NCI-H1436 (cell line): Measurements from ENCODE around the gene HSDL2.

Experiments
- DNase-seq: peaks from one replicate; lab custom pipeline; 2025; lab: John Stamatoyannopoulos, UW

HSDL2 gene

GRCh38 chr9:112446526-112446925 is 66.6 kb downstream of the HSDL2 start:
- DNase-seq, result no peak

DNA sequence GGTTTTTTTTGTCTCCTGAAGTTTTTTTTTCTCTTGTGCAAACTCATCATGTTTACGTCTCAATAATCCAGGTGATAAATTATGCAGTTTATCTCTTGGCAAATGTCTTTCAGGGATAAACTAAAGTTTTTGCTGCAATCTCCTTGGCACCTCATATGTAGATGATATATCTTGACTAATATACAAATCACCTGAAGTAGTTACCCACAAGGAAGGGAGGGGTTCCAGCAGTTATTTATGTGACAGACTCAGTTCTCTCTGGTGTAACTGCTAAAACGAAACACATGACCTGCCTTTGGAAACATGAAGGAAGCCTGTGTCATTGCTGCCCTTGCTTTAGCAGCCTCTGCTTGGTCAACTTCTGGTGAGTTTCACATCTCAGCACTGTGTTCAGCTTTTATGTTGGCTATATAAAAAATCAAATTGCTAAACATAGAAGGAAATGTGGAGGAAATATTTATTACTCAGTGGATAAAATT is 67.4 kb downstream of the HSDL2 start:
- DNase-seq, result no peak

DNA sequence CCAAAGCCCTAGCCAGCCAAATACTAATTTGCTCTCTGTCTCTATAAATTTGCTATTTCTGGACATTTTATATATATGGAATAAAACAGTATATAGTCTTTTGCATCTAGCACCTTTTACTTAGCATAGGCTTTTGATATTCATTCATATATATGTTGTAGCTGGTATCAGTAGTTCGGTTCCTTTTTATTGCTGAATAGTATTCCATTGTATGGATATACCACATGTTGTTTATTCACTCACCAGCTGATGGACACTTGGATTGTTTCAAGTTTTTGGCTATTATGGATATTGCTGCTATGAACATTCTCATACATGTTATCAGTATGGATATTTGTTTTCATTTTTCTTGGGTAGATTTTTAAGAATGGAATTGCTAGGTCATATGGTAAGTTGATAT is 82.9 kb downstream of the HSDL2 start:
- no peak for DNase-seq

DNA sequence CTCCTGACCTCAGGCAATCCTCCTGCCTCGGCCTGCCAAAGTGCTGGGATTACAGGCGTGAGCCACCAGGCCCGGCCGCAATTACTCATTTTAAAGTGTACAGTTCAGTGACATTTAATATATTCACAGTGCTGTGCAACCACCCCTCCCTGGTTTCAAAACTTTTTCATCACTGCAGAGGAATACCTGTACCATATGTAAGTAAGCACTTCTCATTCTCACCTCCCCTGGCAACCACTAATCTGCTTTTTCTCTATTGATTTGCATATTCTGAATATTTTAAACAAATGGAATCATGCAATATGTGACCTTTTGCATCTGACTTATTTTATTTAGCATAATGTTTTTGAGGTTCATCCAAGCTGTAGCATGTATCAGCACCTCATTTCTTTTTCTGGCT is 85.4 kb downstream of the HSDL2 start:
- DNase-seq, result no peak

DNA sequence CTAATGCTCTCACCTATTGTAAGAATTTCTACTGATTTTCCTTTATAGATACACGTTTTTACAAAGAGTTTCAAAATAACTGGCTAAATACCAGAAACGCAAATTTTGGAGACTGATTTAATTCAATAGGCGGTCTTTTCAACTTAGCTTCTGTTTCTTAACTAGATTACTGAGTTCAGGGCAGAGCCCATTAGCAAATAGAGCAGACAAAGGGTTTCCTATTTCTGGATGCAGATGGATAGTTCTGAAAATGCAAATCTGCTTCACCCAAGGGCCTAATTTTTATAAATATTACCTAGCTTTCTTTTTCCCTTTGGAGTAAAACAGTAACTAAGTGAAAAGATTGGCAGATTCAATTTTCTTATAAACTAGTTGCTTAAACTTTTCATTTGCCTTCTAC is 93.1 kb downstream of the HSDL2 start:
- DNase-seq, result no peak

DNA sequence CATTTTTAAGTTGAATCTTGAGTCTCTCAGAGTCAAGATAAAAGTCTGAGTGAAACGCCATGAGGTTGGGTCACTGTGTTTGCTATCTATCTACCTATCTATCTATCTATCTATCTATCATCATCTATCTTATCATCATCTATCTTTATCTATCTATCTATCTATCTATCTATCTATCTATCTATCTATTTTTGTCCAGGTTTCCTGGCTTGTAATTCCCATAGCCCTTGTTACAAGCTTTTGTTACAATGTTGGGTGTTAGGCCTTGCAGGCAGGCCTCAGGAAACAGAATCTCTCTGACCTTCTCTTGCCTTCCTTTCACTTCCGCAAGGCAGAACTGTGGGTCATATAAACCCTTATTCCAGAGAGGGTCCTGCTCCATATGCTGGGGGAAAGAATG is 94.1 kb downstream of the HSDL2 start:
- DNase-seq, result no peak

DNA sequence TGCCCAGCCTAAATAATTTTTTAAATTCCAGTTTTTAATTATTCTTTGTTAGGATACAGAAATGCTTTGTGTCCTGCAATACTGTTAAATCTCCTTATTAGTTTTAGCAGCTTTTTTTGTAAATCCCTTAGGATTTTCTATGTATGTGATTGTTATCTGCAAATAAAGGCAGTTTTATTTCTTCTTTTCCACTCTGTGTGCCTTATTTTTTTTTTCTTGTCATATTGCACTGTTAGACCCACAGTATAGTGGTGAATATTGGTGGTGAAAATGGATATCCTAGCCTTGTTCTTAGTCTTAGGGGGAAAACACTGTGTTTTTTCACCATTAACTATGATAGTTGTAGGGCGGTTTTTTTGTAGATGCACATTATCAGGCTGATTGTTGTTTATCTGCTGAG is 95.4 kb downstream of the HSDL2 start:
- DNase-seq, result no peak

DNA sequence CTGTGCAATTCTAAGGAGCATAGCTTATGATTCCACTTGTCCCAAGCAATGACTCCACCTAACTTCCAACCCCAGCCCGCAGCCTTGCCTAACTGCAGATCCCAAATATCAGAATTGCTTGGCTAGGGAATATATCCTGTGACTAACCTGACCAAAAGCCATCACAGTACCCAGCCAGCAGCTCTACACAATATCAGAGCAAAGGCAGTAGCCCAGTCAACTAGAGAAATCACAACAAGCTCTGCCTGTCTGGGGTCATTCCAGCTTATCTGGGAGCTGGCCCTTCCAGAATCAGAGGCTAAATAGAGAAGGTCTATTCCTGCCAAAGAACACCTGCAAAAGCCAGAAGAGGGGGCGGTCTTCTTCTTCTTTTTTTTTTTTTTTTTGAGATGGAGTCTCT is 97.4 kb downstream of the HSDL2 start:
- DNase-seq, result no peak

- no peak for DNase-seq
Measured at GRCh38 chr9:112479221-112479620, 99.3 kb downstream of the HSDL2 start.

GRCh38 chr9:112484607-112485006 is 104.7 kb downstream of the HSDL2 start:
- no peak for DNase-seq

DNA sequence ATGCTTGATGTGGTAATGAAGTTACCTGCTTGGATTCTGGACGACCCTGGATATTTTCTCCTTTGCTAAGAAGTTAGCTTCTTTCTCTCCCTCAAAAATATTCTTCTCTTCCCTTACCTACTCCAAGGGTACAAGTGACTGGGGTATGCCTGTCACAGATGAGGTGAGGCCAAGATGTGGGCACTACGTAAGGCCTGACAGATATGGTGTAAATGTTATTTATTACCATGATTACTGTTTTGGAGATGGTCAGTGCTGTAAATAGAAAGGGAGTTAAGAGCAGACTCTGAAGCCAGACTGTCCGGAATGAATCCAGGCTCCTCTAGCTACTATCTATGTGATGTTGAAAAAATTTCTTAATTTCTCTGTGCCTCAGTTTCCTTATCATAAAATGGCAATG is 105.7 kb downstream of the HSDL2 start:
- DNase-seq, result no peak

DNA sequence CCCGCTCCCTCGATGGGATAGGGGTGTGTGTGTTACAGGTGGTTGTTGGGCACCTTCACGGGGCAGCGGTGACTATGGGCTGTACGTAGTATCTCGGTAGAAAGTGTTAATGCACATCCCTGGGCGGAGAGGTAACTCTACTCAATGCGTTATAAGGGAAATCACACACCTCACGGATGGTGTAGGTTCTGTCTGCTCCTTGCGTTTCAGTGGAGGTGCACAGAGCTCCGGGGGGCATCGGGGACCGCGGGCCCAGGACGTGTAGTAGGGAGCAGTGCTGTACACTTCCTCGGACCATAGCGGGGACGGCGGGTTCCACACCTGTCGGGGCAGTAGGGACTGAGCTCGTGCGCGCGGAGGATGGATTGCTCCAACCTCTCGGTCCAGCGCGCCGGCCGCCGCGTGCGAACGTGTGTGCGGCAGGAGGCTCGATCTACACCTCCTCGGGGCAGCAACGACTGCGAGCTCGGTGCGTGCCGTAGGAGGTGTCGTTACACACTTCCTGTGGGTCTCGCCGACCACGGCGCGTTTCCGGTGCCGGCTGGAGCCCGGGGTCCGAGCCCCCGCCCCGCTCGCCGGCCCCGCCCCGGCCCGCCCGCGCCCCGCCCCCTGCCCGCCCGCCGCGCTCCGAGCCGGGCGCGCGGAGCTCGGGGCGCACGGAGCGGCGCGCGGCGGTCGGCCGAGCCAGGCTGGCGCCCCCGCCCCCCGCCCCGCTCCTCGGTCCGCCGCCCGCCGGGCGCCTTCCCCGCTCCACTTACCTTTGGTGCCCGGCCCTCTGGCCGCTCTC is 106.5 kb downstream of the HSDL2 start, which contains the start of gene KIAA1958:
TSS of gene KIAA1958 (plus strand) at position 607 of the 787 bp plus-strand sequence. CDS start 87,254 bp downstream, outside the sequence.
- DNase-seq, result peak; percentile 84

GRCh38 chr9:112487008-112487798 is 107.3 kb downstream of the HSDL2 start:
- DNase-seq, result peak; percentile 31

DNA sequence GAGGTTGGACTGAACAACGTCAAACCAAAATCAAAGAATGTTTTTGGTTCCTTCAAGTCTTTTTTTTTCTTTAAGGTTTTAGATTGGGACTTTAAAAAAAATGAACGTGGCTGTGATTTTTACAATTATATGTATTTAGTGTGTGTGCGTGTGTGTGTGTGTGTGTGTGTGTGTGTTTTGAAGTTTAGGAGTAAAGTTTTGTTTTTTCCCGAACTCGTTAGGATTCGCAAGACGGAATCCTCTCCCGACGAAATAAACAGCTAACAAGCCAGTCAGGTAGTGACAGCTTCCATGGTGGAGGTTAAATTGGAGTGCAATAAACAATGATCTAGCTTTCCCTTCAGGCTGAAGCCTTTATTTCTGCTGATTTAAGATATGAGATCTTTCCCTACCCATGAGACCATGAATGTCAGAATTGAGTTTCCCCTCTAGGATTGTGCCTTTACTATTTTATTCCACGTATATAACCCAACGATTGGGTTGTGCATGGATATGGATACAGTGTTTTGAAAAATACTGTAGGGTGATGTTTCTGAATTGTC is 108.0 kb downstream of the HSDL2 start:
- DNase-seq, result no peak

- peak; percentile 4 for DNase-seq
Measured at GRCh38 chr9:112489039-112489546, 109.2 kb downstream of the HSDL2 start.

DNA sequence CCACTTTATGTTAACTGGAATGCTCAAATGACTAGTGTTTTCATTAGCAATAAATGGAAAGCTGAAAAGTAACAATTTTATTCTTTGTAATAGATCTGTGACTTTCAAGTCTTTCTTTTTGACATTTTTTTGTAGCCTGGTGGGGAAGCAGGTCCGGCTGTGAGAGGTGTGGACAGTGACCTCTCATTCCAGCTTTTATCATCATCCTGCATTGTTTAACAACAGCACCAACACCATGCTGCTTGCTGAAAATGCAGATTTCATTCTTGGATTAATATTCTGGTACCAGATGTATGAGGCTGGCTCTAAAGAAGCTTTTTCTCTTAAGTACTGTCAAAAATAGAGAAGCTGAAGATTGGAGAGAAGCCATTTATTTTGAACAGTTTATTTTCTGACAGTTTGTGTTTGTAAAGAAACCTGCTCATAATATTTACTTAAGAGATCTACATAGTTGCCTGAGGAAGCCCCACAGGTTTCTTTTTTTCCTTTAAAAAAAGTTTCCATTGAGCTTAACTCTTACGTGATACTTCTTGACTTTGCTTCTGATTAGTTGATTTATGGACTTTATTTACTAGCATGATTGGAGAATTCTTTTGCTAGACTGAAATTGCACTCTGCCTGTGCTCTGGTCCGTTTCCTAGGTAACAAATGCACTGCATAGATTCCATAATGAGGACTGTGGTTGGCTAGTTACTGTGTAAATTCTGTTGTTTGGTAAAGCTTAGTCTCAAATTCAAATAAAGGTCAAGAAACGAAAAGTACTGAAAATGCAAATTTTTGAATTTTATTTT is 110.2 kb downstream of the HSDL2 start:
- peak; percentile 6 for DNase-seq

- DNase-seq, result no peak
Measured at GRCh38 chr9:112493393-112494137, 113.7 kb downstream of the HSDL2 start.

DNA sequence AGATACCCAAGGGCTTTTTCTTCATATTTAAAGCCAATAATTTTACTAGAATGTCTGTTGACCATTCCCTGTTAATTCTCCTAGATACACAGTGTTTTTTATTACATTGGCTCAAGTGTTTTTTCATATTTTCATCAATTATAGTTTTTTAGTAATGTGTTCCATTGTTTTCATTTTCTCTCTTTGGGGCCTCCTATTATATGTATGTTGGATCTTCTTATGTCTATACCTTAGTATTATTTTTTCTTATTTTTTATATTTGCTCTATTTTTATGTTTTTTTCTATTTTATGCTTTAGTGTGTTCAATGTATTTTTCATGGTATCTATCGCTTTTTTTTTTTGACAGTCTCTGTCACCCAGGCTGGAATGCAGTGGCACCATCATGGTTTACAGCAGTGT is 114.2 kb downstream of the HSDL2 start:
- DNase-seq, result no peak

DNA sequence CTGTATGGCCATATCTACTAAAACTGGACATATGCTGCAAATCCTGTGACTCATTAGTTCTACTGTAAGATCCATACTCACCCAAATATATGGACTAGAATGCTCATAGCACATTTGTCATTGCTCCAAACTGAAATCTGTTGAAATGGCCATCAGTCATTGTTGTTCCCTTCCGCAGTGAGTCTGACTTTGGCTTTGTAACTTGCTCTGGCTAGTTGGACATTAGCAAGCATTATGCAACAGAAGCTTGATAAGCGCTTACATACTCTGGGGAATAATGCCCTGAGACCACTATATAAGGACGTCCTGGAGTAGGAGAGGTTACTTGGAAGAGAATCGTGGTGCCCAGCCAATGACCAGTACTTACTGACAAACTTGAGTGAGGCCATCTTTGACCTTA is 115.7 kb downstream of the HSDL2 start:
- no peak for DNase-seq

DNA sequence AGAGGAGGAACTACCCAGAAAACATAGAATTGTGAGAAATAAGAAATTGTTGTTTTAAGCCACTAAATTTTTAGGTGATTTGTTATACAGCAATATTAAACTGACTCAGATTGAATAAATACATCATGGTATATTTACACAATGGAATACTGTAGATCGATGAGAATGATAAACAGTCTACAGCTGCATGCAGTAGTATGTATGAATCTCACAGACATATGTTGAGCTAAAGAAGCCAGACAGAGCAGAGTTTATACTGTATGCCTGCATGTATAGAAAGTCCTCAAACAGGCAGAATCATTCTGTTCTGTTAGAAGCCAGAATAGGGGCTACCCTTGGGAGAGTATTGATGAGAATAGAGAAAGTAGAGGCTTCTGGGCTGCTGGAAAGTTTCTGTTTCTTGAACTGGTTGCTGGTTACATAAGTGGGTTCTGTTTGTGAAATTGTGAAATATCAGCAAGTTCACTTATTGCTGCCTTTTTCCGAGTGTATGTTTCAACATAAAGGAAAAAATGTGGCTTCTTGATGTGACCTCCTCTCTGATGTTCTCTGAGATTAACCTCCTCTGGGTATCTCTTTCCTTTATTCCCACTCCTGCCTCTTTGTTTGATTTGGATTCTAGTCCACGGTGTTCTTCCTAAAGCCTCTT is 116.3 kb downstream of the HSDL2 start:
- no peak for DNase-seq

DNA sequence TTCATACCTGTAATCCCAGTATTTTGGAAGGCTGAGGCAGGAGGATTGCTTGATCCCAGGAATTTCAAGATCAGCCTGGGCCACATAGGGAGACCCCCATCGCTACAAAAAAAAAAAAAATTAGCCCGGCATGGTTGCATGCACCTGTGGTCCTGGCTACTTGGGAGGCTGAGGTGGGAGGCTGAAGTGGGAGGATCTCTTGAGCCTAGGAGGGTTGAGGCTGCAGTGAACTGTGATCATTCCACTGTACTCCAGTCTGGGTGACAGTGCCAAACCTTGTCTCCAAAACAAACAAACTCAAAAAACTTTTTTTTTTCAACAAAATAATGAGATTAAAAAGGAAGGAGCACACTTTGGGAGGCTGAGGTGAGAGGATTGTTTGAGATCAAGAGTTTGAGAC is 120.9 kb downstream of the HSDL2 start:
- DNase-seq, result no peak
